Measurements from ENCODE around the gene CX3CR1.
"Not testable (repeated sequence)": the region's sequence is repeated elsewhere in the genome, so short reads cannot be mapped to it uniquely, and the experiment has no call there.

Gene CX3CR1

DNA sequence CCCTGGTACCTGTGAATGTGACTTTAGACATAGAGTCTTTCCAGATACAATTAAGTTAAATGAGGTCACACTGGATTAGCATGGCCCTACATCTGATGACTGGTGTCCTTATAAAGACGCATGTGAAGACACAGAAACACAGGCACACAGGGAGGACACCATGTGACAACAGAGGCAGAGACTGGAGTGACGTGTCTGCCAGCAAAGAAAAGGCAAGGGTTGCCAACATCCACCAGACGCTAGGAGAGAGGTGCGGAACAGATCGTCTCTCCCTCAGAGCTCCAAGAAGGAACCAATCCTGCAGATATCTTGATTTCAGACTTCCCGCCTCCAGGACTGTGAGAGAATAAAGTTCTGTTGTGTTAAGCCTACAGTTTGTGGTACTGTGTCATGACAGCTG lies 42.8 kb downstream of the CX3CR1 start:
- TF ChIP-seq GATA1 (IDR thresholded peaks at IDR 0.05; ENCODE audit: low read depth, low read length), result no peak
- no peak for TF ChIP-seq POLR2A (IDR thresholded peaks at IDR 0.05; ENCODE audit: low read length)
- no peak for DNase-seq

DNA sequence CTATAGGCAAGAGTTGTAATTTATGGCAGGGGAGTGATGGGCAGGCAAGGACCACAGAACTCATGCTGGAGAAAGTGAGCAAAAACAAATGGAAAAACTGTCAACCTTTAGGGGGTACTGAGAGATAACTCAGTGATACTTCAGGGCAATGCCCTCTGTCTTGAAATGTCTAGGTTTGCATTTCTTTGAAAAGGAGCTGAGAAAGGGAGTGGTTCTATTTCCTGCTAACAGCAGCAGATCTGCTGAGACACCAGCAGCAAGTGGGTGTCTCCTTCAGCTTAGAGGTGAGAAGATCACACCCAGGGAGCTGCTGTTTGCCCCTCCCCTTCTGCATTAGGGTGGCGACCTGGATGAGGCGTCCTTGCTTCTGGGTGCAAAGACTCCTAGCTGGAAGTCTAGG lies 45.2 kb downstream of the CX3CR1 start:
- DNase-seq, result no peak
- TF ChIP-seq POLR2A (IDR thresholded peaks at IDR 0.05; ENCODE audit: low read length) (no peak), GATA1 (IDR thresholded peaks at IDR 0.05; ENCODE audit: low read depth, low read length) (no peak)

DNA sequence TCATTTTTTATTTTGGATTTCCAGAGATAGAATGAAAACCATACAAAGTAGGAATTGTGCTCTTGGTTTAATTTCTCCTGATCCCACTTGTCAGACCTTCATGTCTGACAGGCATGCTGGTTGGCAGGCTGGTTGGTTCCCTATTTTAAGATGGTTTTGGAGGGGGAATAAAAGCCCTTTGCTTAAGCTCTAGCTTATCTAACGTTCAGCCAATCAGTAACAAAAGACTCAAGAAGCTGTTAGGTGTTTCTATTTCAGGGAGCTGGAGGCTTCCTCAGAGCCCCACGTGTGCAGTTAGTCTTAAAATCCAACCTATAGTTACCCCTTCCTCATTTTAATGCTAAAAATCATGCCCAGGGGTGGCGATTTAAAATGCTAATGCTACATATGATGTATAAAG lies 47.0 kb downstream of the CX3CR1 start:
- TF ChIP-seq POLR2A (IDR thresholded peaks at IDR 0.05; ENCODE audit: low read length), result no peak
- TF ChIP-seq GATA1 (IDR thresholded peaks at IDR 0.05; ENCODE audit: low read depth, low read length), result no peak
- no peak for DNase-seq

DNA sequence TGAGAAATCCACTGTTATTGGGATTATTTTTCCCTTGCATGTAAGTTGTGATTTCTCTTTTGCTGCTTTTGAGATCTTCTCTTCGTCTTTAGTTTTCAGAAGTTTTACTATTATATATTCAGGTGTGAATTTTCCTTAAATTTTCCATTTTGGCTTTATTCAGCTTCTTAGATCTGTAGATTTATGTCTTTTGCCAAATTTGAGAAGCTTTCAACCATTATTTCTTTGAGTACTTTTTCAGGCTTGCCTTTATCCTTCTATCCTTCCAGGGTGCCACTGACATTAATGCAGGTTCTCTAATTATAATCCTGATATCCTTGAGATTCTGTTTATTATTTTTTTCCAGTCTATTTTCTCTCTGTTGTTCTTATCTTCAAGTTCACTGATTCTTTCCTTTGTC lies 49.4 kb downstream of the CX3CR1 start:
- DNase-seq, result no peak
- no peak for TF ChIP-seq GATA1 (IDR thresholded peaks at IDR 0.05; ENCODE audit: low read depth, low read length)
- no peak for TF ChIP-seq POLR2A (IDR thresholded peaks at IDR 0.05; ENCODE audit: low read length)

DNA sequence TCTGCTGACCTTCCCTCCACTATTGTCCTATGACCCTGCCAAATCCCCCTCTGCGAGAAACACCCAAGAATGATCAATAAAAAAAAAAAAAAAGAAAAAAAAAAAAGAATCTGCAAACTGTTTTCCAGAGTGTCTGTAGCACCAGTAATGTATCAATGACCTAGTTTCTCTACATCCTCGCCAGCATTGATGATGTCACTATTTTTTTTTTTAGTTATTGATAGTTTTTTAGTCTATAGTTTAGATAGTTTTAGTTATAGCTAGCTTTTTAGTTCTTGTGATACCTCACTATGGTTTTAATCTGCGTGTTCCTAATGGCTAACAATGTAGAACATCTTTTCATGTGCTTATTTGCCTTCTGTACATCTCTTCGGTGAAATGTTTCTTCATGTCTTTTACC lies 51.3 kb downstream of the CX3CR1 start:
- TF ChIP-seq GATA1 (IDR thresholded peaks at IDR 0.05; ENCODE audit: low read depth, low read length) (no peak), POLR2A (IDR thresholded peaks at IDR 0.05; ENCODE audit: low read length) (no peak)
- no peak for DNase-seq

DNA sequence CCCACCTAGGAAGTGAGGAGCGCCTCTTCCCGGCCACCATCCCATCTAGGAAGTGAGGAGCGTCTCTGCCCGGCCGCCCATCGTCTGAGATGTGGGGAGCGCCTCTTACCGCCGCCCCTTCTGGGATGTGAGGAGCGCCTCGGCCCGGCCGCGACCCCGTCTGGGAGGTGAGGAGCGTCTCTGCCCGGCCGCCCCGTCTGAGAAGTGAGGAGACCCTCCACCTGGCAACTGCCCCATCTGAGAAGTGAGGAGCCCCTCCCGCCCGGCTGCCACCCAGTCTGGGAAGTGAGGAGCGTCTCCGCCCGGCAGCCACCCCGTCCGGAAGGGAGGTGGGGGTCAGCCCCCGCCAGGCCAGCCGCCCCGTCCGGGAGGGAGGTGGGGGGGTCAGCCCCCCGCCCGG lies 52.2 kb downstream of the CX3CR1 start:
- not testable (repeated sequence) for DNase-seq

DNA sequence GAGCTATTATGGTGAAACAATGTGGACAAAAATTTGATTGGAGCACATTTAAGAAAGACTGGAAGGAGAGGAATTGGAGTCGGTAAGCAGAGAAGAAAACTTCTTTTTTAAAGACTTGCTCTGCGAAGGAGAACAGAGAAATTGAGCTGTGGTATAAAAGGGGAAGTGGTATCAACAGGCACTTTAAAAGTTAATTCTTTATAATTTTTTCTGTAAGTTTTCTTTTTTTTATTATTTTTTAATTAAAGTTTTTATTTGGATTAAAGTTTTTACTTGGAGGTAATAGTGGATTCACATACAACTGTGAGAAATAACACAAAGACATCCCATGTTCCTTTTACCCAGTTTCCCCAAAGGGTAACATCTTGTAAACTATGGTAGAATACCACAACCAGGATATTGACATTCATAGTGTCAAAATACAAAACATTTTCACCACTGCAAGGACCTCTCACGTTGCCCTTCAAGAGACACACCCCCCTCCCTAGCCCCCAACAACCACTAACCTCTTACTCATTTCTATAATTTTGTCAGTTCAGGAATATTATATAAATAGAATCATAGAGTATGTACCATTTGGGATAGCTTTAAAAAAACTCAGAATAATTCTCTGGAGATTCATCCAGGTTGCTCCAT lies 53.6 kb downstream of the CX3CR1 start:
- TF ChIP-seq POLR2A (IDR thresholded peaks at IDR 0.05; ENCODE audit: low read length), result no peak
- no peak for DNase-seq

DNA sequence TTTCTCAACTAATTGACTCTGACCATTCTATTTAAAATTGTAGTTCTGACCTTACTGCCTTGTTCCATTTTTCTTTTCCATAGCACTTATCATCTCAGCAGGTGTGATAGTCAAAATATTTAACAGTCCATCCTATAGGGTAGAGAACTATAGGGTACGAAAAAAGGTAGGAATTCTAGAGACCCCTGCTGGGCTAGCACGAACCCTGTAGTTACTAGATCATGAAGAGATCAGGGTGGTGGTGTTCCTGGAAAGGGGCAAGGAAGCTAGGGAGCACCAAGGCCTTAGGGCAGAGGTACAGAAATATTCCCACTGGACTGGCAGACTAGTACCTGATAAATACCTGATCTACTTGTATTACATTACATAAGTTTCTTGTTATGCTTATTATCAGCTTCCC lies 55.5 kb downstream of the CX3CR1 start:
- no peak for DNase-seq
- no peak for TF ChIP-seq GATA1 (IDR thresholded peaks at IDR 0.05; ENCODE audit: low read depth, low read length)
- TF ChIP-seq POLR2A (IDR thresholded peaks at IDR 0.05; ENCODE audit: low read length), result no peak

DNA sequence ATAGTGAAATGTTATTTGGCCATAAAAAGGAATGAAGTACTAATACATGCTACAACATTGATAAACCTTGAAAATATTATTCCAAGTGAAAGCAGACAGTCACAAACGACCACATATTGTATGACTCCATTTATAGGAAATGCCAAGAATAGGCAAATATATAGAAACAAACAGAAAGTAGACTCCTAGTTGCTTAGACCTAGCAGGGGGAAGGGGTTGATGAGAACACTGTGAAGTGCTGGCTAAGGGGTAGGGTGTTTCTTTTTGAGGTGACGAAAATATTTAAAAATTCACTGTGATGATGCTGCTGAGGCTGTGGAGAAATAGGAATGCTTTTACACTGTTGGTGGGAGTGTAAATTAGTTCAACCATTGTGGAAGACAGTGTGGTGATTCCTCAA lies 56.9 kb downstream of the CX3CR1 start:
- DNase-seq, result no peak
- TF ChIP-seq POLR2A (IDR thresholded peaks at IDR 0.05; ENCODE audit: low read length), result no peak
- TF ChIP-seq GATA1 (IDR thresholded peaks at IDR 0.05; ENCODE audit: low read depth, low read length), result no peak

DNA sequence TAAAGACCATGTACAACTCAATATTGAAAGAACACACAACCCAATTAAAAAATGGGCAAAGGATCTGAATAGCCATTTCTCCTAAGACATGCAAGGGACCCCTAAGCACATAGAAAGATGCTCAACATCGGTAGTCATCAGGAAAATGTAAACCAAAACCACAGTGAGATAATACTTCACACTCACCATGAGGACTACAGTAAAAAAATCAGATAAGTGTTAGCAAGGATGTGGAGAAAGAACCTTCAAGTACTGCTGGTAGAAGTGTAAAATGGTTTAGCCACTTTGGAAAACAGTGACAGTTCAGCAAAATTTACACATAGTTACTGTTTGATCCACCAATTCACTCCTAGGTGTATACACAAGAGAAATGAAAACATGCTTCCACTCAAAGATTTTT lies 57.4 kb downstream of the CX3CR1 start:
- TF ChIP-seq POLR2A (IDR thresholded peaks at IDR 0.05; ENCODE audit: low read length) (no peak), GATA1 (IDR thresholded peaks at IDR 0.05; ENCODE audit: low read depth, low read length) (no peak)
- DNase-seq, result no peak

DNA sequence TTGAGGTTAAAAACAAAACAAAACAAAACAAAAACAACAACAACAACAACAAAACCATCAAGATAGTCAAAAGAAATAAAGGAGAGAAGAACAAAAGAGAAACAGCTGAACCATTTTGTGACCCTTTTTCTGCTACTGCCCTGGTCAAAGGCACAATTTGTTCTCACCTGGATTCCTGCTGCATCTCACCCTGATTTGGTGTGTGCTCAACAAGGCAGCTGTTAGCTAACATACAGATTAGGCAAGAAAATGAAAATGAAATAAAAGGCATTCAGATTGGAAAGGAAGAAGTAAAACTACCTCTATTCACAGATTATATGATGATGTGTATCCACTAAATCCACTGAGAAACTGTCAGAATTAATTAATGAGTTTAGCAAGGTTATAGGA lies 58.7 kb downstream of the CX3CR1 start:
- TF ChIP-seq GATA1 (IDR thresholded peaks at IDR 0.05; ENCODE audit: low read depth, low read length) (no peak), POLR2A (IDR thresholded peaks at IDR 0.05; ENCODE audit: low read length) (no peak)
- DNase-seq, result no peak

DNA sequence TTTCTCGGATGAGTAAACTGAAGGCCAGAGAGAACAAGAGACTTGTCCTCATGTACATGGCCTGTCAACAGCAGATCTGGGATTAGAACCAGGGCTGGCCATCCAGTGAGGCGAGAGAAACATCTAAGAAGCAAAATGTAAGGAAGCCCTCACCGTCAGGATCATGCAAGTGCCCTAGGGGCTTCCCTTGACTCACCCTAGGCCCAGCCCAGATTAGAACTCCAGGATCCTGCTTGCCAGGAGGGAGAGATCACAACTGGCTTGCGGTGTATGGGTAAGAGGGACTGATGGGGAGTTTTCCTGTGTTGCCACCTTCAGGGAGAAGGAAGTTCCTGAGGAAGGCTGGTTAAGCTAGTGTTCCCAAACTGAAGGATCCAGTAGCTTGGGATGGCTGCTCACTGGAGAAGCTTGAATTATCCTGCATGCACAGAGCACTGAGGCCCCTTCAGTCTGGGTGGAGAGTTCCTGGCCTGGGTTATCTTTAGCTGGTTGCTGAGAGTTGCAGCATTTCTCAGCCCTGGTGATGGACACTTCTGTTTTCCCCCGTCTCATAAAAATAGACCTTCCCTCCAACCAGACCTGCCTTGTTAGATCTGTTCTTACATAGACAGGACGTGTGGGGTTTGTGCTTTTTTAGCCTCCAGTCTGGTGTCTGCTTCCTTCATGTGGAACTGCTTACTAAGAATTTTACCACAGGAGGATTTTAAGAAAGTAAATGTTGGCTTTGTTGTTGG lies 59.3 kb downstream of the CX3CR1 start:
- TF ChIP-seq POLR2A (IDR thresholded peaks at IDR 0.05; ENCODE audit: low read length) (no peak), GATA1 (IDR thresholded peaks at IDR 0.05; ENCODE audit: low read depth, low read length) (no peak)
- peak in 1 of 2 experiments; percentile 31 for DNase-seq

DNA sequence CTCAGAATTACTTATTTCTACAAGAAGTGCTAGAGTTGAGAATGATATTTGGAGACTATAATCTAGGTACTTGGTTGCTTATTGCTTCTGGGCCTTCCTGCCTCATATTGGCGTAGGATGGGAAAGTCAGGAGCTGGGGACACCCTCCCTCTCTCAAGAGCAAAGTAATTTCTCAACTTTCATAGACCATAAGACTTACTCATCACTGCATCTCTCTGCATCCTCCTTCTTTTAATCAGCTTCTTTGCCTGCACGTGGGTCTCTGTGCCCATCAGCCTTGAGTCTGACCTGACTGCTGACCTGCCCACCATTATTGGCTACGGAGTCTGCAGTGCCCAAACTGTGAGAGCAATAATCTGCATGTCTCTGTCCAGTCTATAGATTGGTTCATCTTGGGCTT lies 60.1 kb downstream of the CX3CR1 start:
- TF ChIP-seq GATA1 (IDR thresholded peaks at IDR 0.05; ENCODE audit: low read depth, low read length), result no peak
- no peak for TF ChIP-seq POLR2A (IDR thresholded peaks at IDR 0.05; ENCODE audit: low read length)
- no peak for DNase-seq

DNA sequence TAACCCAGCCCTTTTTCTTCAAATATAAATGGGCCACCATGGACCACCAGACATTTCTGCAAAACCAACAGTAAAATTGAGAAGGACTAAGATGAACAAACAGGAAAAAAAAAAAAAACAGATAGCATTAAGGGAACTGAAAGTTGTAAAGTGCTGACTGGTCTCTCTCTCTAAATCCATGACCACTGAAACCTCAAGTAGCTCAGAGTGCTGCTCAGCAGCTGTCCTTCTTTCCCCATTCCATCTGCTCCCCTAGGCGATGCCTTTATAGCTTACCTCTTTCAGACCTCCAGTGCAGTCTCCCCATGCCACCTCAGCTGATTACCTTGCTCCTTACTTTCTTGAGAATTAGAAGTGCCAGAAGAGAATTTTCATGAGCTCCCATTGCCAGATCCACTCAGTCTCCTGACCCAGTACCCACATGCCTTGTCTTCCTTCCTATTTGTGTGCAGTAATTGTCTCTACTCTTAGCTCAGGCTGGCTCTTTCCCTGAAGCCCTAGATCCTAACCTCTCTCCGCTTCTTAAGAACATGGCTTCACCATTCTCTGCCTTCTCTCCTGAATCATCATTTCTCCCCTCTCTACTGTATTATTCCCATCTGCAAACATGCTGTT lies 63.6 kb downstream of the CX3CR1 start:
- no peak for DNase-seq
- no peak for TF ChIP-seq POLR2A (IDR thresholded peaks at IDR 0.05; ENCODE audit: low read length)
- TF ChIP-seq GATA1 (IDR thresholded peaks at IDR 0.05; ENCODE audit: low read depth, low read length), result no peak

DNA sequence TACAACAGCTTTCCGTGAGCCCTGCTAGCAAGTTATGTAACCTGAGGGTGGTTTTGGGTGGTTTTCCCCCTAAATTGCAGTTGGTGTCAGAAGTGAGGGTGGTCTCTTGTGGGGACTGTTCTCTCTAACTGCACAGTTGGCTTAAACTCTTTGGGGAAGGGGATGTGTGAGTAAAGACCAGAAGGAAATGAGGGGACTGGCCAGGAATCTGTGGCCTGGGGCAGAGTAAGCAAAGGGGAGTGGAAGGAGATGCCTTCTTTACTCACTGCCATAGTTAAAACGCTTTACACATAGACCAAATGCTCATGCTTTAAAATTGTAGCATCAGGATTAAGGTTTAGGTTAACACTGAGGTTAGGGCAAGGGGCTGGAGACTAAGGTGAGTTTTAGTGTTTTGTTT lies 66.2 kb downstream of the CX3CR1 start:
- TF ChIP-seq POLR2A (IDR thresholded peaks at IDR 0.05; ENCODE audit: low read length) (no peak), GATA1 (IDR thresholded peaks at IDR 0.05; ENCODE audit: low read depth, low read length) (no peak)
- DNase-seq, result no peak
